Posterior vena cava (tissue), 2 donors: ENCODE data around the gene IFT122. TPM values are rescaled to one million over a fixed set of nuclear protein-coding genes. Genes with fewer than 3 reads are reported as not detected.
"Not testable (repeated sequence)": the region's sequence is repeated elsewhere in the genome, so short reads cannot be mapped to it uniquely, and the experiment has no call there.

Experiments
- DNase-seq: peaks from one replicate; pipeline ENCODE4 v3.0.0-alpha.2; 2020; ENCODE audit warnings: low spot score
- intact Hi-C, 2 donors: fragments of 100-400 bp; cut with DNase I; formaldehyde crosslinking; loops; one replicate each; pipeline versions ENCODE4 v1.14.1 to v1.14.2; 2022 to 2023
- total RNA-seq, 2 donors: library from RNA; stranded (reverse); fragmentation: NEBNext Ultra II Directional; extraction: Animal tissue kit (Norgen Biotek cat#: 25700); gene quantifications; one replicate each; pipeline ENCODE4 v1.2.1, GENCODE V29; 2021
- donor health status: DM: yes; HTN: yes; CAD: no.
- donor health status: DM: yes; HTN: yes; CAD: no.

Gene IFT122
- total RNA-seq, 2 donors from 2014 or later, result 22.0 to 22.5 TPM

GRCh38 chr3:129462361-129462968 is 22.4 kb downstream of the IFT122 start:
- intact Hi-C loops, result no loop called here
- DNase-seq, result no peak

- DNase-seq, result no peak
- intact Hi-C loops, result no loop called here
Measured at GRCh38 chr3:129463094-129463493, 23.1 kb downstream of the IFT122 start.

GRCh38 chr3:129463716-129464115 is 23.7 kb downstream of the IFT122 start:
- intact Hi-C loops, result no loop called here
- DNase-seq, result no peak

GRCh38 chr3:129467932-129468331 is 27.9 kb downstream of the IFT122 start:
- intact Hi-C loops, result no loop called here
- no peak for DNase-seq

GRCh38 chr3:129469026-129469425 is 29.0 kb downstream of the IFT122 start:
- intact Hi-C loops, result no loop called here
- no peak for DNase-seq

- DNase-seq, result no peak
- intact Hi-C loops, result no loop called here
Measured at GRCh38 chr3:129470861-129471260, 30.8 kb downstream of the IFT122 start.

- no peak for DNase-seq
Measured at GRCh38 chr3:129473067-129473768, 33.2 kb downstream of the IFT122 start.

GRCh38 chr3:129473769-129474152 is 33.7 kb downstream of the IFT122 start:
- intact Hi-C loops, result no loop called here
- no peak for DNase-seq

More at GRCh38 chr3:129473067-129473768, 33.2 kb downstream of the IFT122 start:
- intact Hi-C loops, result no loop called here

- intact Hi-C loops, result no loop called here
- no peak for DNase-seq
Measured at GRCh38 chr3:129474984-129475804, 35.2 kb downstream of the IFT122 start.

GRCh38 chr3:129475863-129476262 is 35.8 kb downstream of the IFT122 start:
- intact Hi-C loops, result no loop called here
- no peak for DNase-seq

- intact Hi-C loops, result no loop called here
- no peak for DNase-seq
Measured at GRCh38 chr3:129476586-129476985, 36.6 kb downstream of the IFT122 start.

- DNase-seq, result not testable (repeated sequence)
- intact Hi-C loops, result loop anchor here in 1 of 2 donors (10.0 kb wide), 2 partner anchors 344 to 454 kb away; no protein-coding TSS in a partner anchor
Measured at GRCh38 chr3:129481225-129481765, 41.3 kb downstream of the IFT122 start.

- peak; percentile 91 for DNase-seq
Measured at GRCh38 chr3:129481766-129482332, 41.8 kb downstream of the IFT122 start.

GRCh38 chr3:129482721-129483120 is 42.7 kb downstream of the IFT122 start:
- intact Hi-C loops, result loop anchor here in 1 of 2 donors (10.0 kb wide), 2 partner anchors 342 to 452 kb away; no protein-coding TSS in a partner anchor
- DNase-seq, result no peak

More at GRCh38 chr3:129481766-129482332, 41.8 kb downstream of the IFT122 start:
- intact Hi-C loops, result loop anchor here in 1 of 2 donors (10.0 kb wide), 2 partner anchors 343 to 453 kb away; no protein-coding TSS in a partner anchor

GRCh38 chr3:129483870-129484269 is 43.8 kb downstream of the IFT122 start:
- no peak for DNase-seq
- intact Hi-C loops, result loop anchor here (1.0 to 10.0 kb wide), 3 partner anchors 48 to 451 kb away; no protein-coding TSS in a partner anchor

GRCh38 chr3:129485146-129485545 is 45.1 kb downstream of the IFT122 start:
- intact Hi-C loops, result loop anchor here in 1 of 2 donors (10.0 kb wide), 2 partner anchors 340 to 450 kb away; no protein-coding TSS in a partner anchor
- DNase-seq, result not testable (repeated sequence)

- peak; percentile 98 for DNase-seq
- intact Hi-C loops, result loop anchor here in 1 of 2 donors (10.0 kb wide), 2 partner anchors 339 to 449 kb away; no protein-coding TSS in a partner anchor
Measured at GRCh38 chr3:129485721-129486663, 46.0 kb downstream of the IFT122 start.

- intact Hi-C loops, result loop anchor here in 1 of 2 donors (10.0 kb wide), 2 partner anchors 338 to 448 kb away; no protein-coding TSS in a partner anchor
- no peak for DNase-seq
Measured at GRCh38 chr3:129486664-129487035, 46.6 kb downstream of the IFT122 start.
